ENCODE measurements around the gene STOML2.

Gene STOML2

DNA sequence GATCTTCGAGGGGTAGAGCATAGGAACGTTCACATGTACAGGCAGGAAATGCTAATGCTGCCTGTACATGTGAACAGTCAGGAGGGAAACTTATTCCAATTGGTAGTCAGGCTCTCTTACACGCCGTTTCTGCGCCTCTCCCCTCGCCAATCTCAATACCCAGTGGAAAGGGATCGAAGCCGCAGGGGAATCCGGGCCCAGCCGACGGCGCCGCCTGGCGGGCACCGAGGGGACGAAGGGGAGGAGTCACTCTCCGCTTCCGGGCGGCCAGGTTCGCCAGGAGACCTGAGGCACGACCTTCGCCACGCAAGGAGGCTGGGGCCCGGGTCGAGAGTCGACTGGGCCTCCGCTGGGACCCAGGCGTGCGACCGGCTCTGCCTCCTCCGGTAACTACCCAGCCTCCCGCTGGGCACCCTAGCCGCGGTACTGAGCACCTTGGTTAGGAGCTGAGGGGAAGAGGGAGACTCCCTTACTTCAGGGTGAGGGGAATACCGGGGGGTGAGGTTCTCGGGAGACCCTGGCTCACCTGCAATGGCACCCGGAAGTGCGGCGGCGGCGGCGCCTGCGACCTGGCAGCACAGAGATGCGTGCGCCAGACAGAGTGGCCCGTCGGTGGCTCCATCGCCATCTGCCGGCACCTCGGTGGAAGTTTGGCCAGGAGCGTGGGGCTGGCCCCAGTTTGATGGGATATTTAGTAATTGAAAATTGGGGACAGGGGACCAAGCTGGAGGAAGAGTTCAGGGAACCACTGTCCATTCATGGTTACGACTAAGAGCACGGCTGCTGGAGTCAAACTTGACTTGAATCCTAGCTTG lies 6.7 kb downstream of the STOML2 start, which contains the start of gene PIGO (continued):
- TF ChIP-seq ZIC2 (tag by site-specific recombination; IDR thresholded peaks at IDR 0.05) = 0 out of 2 replicates have a peak, but pooled peaks have one; percentile 43
- TF ChIP-seq ZNF664 (tag by site-specific recombination; IDR thresholded peaks at IDR 0.05) = no peak
- peak; percentile 63; the same call in 1 of the 2 replicates for TF ChIP-seq ZNF394 (tag by site-specific recombination; IDR thresholded peaks at IDR 0.05; ENCODE audit: borderline replicate concordance)
- TF ChIP-seq ZNF140 (tag by site-specific recombination; IDR thresholded peaks at IDR 0.05) = no peak
- TF ChIP-seq ZNF558 (tag by site-specific recombination; IDR thresholded peaks at IDR 0.05) = no peak
- TF ChIP-seq ZFP69B (tag by site-specific recombination; IDR thresholded peaks at IDR 0.05) = peak; percentile 76; the same call in 1 of the 2 replicates
- TF ChIP-seq ZNF391 (tag by site-specific recombination; IDR thresholded peaks at IDR 0.05; ENCODE audit: borderline replicate concordance, low read depth) = peak; percentile 59; the same call in 1 of the 2 replicates
- no peak for TF ChIP-seq KLF7 (tag by site-specific recombination; IDR thresholded peaks at IDR 0.05; ENCODE audit: borderline replicate concordance)

GRCh38 chr9:35091536-35091935 lies 11.4 kb downstream of the STOML2 start:
- Histone ChIP-seq H3K36me3 (ENCODE audit: control insufficient read depth in 2 of 2, insufficient read depth in 1 of 2, low read length in 2 of 2) (peaks cover under 1 to 82% of the 10 kb centered on the region in 2 experiments; a peak in 2 of 3 replicates), H3K4me1 (ENCODE audit: control insufficient read depth, insufficient read depth, low read length) (no peaks in the 10 kb centered on the region), H3K27ac (ENCODE audit: extremely low read depth, low read depth, low read length) (no peak overlapping the region), H3K9me3 (ENCODE audit: control insufficient read depth, insufficient read depth, low read depth, low read length) (no peaks in the 10 kb centered on the region), H3K4me3 (ENCODE audit: low read depth, low read length) (no peak overlapping the region)
- CTCF ChIA-PET = interaction anchor here (1.3 to 1.9 kb wide), 2 partner anchors 12 to 192 kb away, joined by 5 to 8 read pairs; partner anchors contain the start of gene STOML2
- TF ChIP-seq WT1 (tag by site-specific recombination; IDR thresholded peaks at IDR 0.05) = no peak
- TF ChIP-seq PRDM6 (tag by site-specific recombination; IDR thresholded peaks at IDR 0.05) = no peak
- TF ChIP-seq ZFP37 (tag by site-specific recombination; IDR thresholded peaks at IDR 0.05) = no peak
- no peak for TF ChIP-seq ZBTB8A (tag by site-specific recombination; IDR thresholded peaks at IDR 0.05)
- TF ChIP-seq ZNF155 (tag by site-specific recombination; IDR thresholded peaks at IDR 0.05) = no peak
- TF ChIP-seq ZNF221 (tag by site-specific recombination; IDR thresholded peaks at IDR 0.05; ENCODE audit: borderline replicate concordance) = no peak
- no peak for TF ChIP-seq ZNF202 (tag by site-specific recombination; IDR thresholded peaks at IDR 0.05; ENCODE audit: borderline replicate concordance)
- TF ChIP-seq ZNF148 (tag by site-specific recombination; IDR thresholded peaks at IDR 0.05; ENCODE audit: borderline replicate concordance) = no peak
- TF ChIP-seq, protein P1, sequence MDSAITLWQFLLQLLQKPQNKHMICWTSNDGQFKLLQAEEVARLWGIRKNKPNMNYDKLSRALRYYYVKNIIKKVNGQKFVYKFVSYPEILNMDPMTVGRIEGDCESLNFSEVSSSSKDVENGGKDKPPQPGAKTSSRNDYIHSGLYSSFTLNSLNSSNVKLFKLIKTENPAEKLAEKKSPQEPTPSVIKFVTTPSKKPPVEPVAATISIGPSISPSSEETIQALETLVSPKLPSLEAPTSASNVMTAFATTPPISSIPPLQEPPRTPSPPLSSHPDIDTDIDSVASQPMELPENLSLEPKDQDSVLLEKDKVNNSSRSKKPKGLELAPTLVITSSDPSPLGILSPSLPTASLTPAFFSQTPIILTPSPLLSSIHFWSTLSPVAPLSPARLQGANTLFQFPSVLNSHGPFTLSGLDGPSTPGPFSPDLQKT (IDR thresholded peaks at IDR 0.05; ENCODE audit: borderline replicate concordance, low read depth, low read length) = no peak
- no peak for TF ChIP-seq OSR2 (tag by site-specific recombination; IDR thresholded peaks at IDR 0.05)
- TF ChIP-seq ZNF837 (tag by site-specific recombination; IDR thresholded peaks at IDR 0.05) = no peak
- POLR2A ChIA-PET = interaction anchor here (0.5 to 8.1 kb wide), 6 partner anchors 9 to 24 kb away, joined by 5 to 73 read pairs (median 8); partner anchors contain the start of genes ATOSB, FANCG, STOML2 and VCP
